ENCODE data around the gene F13A1.

F13A1 gene

GRCh38 chr6:6256259-6256658 lies 64.2 kb downstream of the F13A1 start:
- DNase-seq (ENCODE audit: low spot score in 2 of 2), result no peak
- no peak for ATAC-seq (replicated peaks; ENCODE audit: extremely low read depth, poor library complexity, severe bottlenecking)
- Mint-ChIP-seq H3K9me3 (no peaks in the 10 kb centered on the region), H3K4me3 (no peak overlapping the region), H3K36me3 (ENCODE audit: insufficient read depth) (peaks cover 3% of the 10 kb centered on the region), H3K4me1 (no peaks in the 10 kb centered on the region), H3K27ac (ENCODE audit: low read depth) (no peak overlapping the region), H3K27me3 (peaks cover 39% of the 10 kb centered on the region)

- Mint-ChIP-seq H3K36me3 (ENCODE audit: insufficient read depth) (peaks cover 1% of the 10 kb centered on the region), H3K4me3 (no peak overlapping the region), H3K27me3 (peaks cover 79% of the 10 kb centered on the region), H3K9me3 (no peaks in the 10 kb centered on the region), H3K4me1 (no peaks in the 10 kb centered on the region), H3K27ac (ENCODE audit: low read depth) (no peak overlapping the region)
- ATAC-seq (replicated peaks; ENCODE audit: extremely low read depth, poor library complexity, severe bottlenecking), result no peak
- DNase-seq (ENCODE audit: low spot score in 2 of 2), result no peak
Observed at GRCh38 chr6:6251555-6252280, 68.7 kb downstream of the F13A1 start.

- Mint-ChIP-seq H3K9me3 (no peaks in the 10 kb centered on the region), H3K4me1 (no peaks in the 10 kb centered on the region), H3K4me3 (no peak overlapping the region), H3K36me3 (ENCODE audit: insufficient read depth) (peaks cover 1% of the 10 kb centered on the region), H3K27ac (ENCODE audit: low read depth) (no peak overlapping the region), H3K27me3 (peaks cover 55% of the 10 kb centered on the region)
- ATAC-seq (replicated peaks; ENCODE audit: extremely low read depth, poor library complexity, severe bottlenecking) (no peak), DNase-seq (ENCODE audit: low spot score in 2 of 2) (no peak)
Observed at GRCh38 chr6:6248651-6249050, 71.8 kb downstream of the F13A1 start.

- peaks cover 6% of the 10 kb centered on the region for H3K9me3 Mint-ChIP-seq
- peaks cover 42% of the 10 kb centered on the region for H3K27me3 Mint-ChIP-seq
- no peak overlapping the region for H3K27ac Mint-ChIP-seq (ENCODE audit: low read depth)
- no peak overlapping the region for H3K4me3 Mint-ChIP-seq
- no peaks in the 10 kb centered on the region for H3K4me1 Mint-ChIP-seq
- no peak for DNase-seq (ENCODE audit: low spot score in 2 of 2)
- peaks cover 1% of the 10 kb centered on the region for H3K36me3 Mint-ChIP-seq (ENCODE audit: insufficient read depth)
- ATAC-seq (replicated peaks; ENCODE audit: extremely low read depth, poor library complexity, severe bottlenecking), result no peak
Observed at GRCh38 chr6:6246544-6246943, 73.9 kb downstream of the F13A1 start.

GRCh38 chr6:6244624-6245023 lies 75.8 kb downstream of the F13A1 start:
- H3K9me3 Mint-ChIP-seq, result peaks cover 6% of the 10 kb centered on the region
- no peak overlapping the region for H3K4me3 Mint-ChIP-seq
- H3K4me1 Mint-ChIP-seq, result no peaks in the 10 kb centered on the region
- DNase-seq (ENCODE audit: low spot score in 2 of 2) (no peak), ATAC-seq (replicated peaks; ENCODE audit: extremely low read depth, poor library complexity, severe bottlenecking) (no peak)
- H3K27ac Mint-ChIP-seq (ENCODE audit: low read depth), result no peak overlapping the region
- H3K27me3 Mint-ChIP-seq, result peaks cover 28% of the 10 kb centered on the region
- peaks cover 1% of the 10 kb centered on the region for H3K36me3 Mint-ChIP-seq (ENCODE audit: insufficient read depth)

GRCh38 chr6:6243846-6244245 lies 76.6 kb downstream of the F13A1 start:
- Mint-ChIP-seq H3K27ac (ENCODE audit: low read depth) (no peak overlapping the region), H3K36me3 (ENCODE audit: insufficient read depth) (peaks cover 1% of the 10 kb centered on the region), H3K9me3 (peaks cover 6% of the 10 kb centered on the region), H3K4me1 (no peaks in the 10 kb centered on the region), H3K27me3 (peaks cover 27% of the 10 kb centered on the region), H3K4me3 (no peak overlapping the region)
- DNase-seq (ENCODE audit: low spot score in 2 of 2), result no peak
- ATAC-seq (replicated peaks; ENCODE audit: extremely low read depth, poor library complexity, severe bottlenecking), result no peak

- Mint-ChIP-seq H3K4me1 (no peaks in the 10 kb centered on the region), H3K9me3 (peaks cover 6% of the 10 kb centered on the region), H3K4me3 (no peak overlapping the region), H3K27me3 (peaks cover 22% of the 10 kb centered on the region), H3K27ac (ENCODE audit: low read depth) (no peak overlapping the region), H3K36me3 (ENCODE audit: insufficient read depth) (no peaks in the 10 kb centered on the region)
- ATAC-seq (replicated peaks; ENCODE audit: extremely low read depth, poor library complexity, severe bottlenecking), result no peak
- no peak for DNase-seq (ENCODE audit: low spot score in 2 of 2)
Observed at GRCh38 chr6:6239598-6240581, 80.6 kb downstream of the F13A1 start.

GRCh38 chr6:6236730-6237469 lies 83.6 kb downstream of the F13A1 start:
- Mint-ChIP-seq H3K4me3 (no peak overlapping the region), H3K36me3 (ENCODE audit: insufficient read depth) (no peaks in the 10 kb centered on the region), H3K9me3 (peaks cover 2% of the 10 kb centered on the region), H3K4me1 (no peaks in the 10 kb centered on the region), H3K27ac (ENCODE audit: low read depth) (no peak overlapping the region), H3K27me3 (peaks cover 47% of the 10 kb centered on the region)
- ATAC-seq (replicated peaks; ENCODE audit: extremely low read depth, poor library complexity, severe bottlenecking), result no peak
- no peak for DNase-seq (ENCODE audit: low spot score in 2 of 2)

GRCh38 chr6:6235786-6236185 lies 84.7 kb downstream of the F13A1 start:
- DNase-seq (ENCODE audit: low spot score in 2 of 2), result no peak
- Mint-ChIP-seq H3K27ac (ENCODE audit: low read depth) (no peak overlapping the region), H3K27me3 (peaks cover 58% of the 10 kb centered on the region), H3K36me3 (ENCODE audit: insufficient read depth) (no peaks in the 10 kb centered on the region), H3K9me3 (peaks cover 4% of the 10 kb centered on the region), H3K4me3 (no peak overlapping the region), H3K4me1 (no peaks in the 10 kb centered on the region)
- ATAC-seq (replicated peaks; ENCODE audit: extremely low read depth, poor library complexity, severe bottlenecking), result no peak

GRCh38 chr6:6234963-6235362 lies 85.5 kb downstream of the F13A1 start:
- H3K27me3 Mint-ChIP-seq, result peaks cover 63% of the 10 kb centered on the region
- no peak overlapping the region for H3K27ac Mint-ChIP-seq (ENCODE audit: low read depth)
- peaks cover 4% of the 10 kb centered on the region for H3K9me3 Mint-ChIP-seq
- DNase-seq (ENCODE audit: low spot score in 2 of 2) (no peak), ATAC-seq (replicated peaks; ENCODE audit: extremely low read depth, poor library complexity, severe bottlenecking) (no peak)
- no peaks in the 10 kb centered on the region for H3K4me1 Mint-ChIP-seq
- no peak overlapping the region for H3K4me3 Mint-ChIP-seq
- peaks cover 1% of the 10 kb centered on the region for H3K36me3 Mint-ChIP-seq (ENCODE audit: insufficient read depth)

GRCh38 chr6:6230286-6230685 lies 90.2 kb downstream of the F13A1 start:
- H3K9me3 Mint-ChIP-seq, result peaks cover 4% of the 10 kb centered on the region
- H3K27me3 Mint-ChIP-seq, result peaks cover 69% of the 10 kb centered on the region
- no peaks in the 10 kb centered on the region for H3K4me1 Mint-ChIP-seq
- DNase-seq (ENCODE audit: low spot score in 2 of 2), result no peak
- no peak overlapping the region for H3K4me3 Mint-ChIP-seq
- H3K36me3 Mint-ChIP-seq (ENCODE audit: insufficient read depth), result peaks cover 1% of the 10 kb centered on the region
- no peak overlapping the region for H3K27ac Mint-ChIP-seq (ENCODE audit: low read depth)
- ATAC-seq (replicated peaks; ENCODE audit: extremely low read depth, poor library complexity, severe bottlenecking), result no peak

GRCh38 chr6:6227896-6228295 lies 92.6 kb downstream of the F13A1 start:
- peaks cover 71% of the 10 kb centered on the region for H3K27me3 Mint-ChIP-seq
- peaks cover 4% of the 10 kb centered on the region for H3K9me3 Mint-ChIP-seq
- ATAC-seq (replicated peaks; ENCODE audit: extremely low read depth, poor library complexity, severe bottlenecking), result no peak

More at GRCh38 chr6:6227896-6228295, 92.6 kb downstream of the F13A1 start:
- Mint-ChIP-seq H3K4me1 (no peaks in the 10 kb centered on the region), H3K36me3 (ENCODE audit: insufficient read depth) (peaks cover 2% of the 10 kb centered on the region), H3K27ac (ENCODE audit: low read depth) (no peak overlapping the region), H3K4me3 (no peak overlapping the region)
- no peak for DNase-seq (ENCODE audit: low spot score in 2 of 2)

All from central memory CD8-positive, alpha-beta T cell (primary cell).